Mesenchymal stem cell (in vitro differentiated cells and primary cell): ENCODE results near the gene ADNP2.

Experiments
- DNase-seq: peaks from one replicate; pipeline ENCODE4 v3.0.0-alpha.2; 2013
- H2AFZ ChIP-seq: one replicate; pipeline ENCODE4 v1.6.1; 2013; ENCODE audit warnings: low read depth, mild to moderate bottlenecking, control low read depth, inconsistent platforms, low read length, moderate library complexity
- H2AK5ac ChIP-seq: 2 replicates; pipeline ENCODE4 v1.6.1; 2013; ENCODE audit warnings: low read length, moderate library complexity, mild to moderate bottlenecking, inconsistent platforms; ENCODE audit not compliant: severe bottlenecking
- H2BK120ac ChIP-seq: one replicate; pipeline ENCODE4 v1.6.1; 2013; ENCODE audit warnings: low read depth, mild to moderate bottlenecking, inconsistent platforms, low read length, moderate library complexity
- H2BK12ac ChIP-seq, 2 experiments: one replicate each; pipeline ENCODE4 v1.6.1; 2013; ENCODE audit warnings: inconsistent platforms in 2 of 2, low read length in 2 of 2, mild to moderate bottlenecking in 2 of 2, moderate library complexity in 2 of 2, control low read depth in 1 of 2
- H2BK15ac ChIP-seq: one replicate; pipeline ENCODE4 v1.6.1; 2013; ENCODE audit warnings: mild to moderate bottlenecking, low read depth, inconsistent platforms; ENCODE audit not compliant: poor library complexity, severe bottlenecking
- H2BK5ac ChIP-seq: 2 replicates; pipeline ENCODE4 v1.6.1; 2013; ENCODE audit warnings: low read depth, mild to moderate bottlenecking, low read length, control low read depth, inconsistent platforms; ENCODE audit not compliant: poor library complexity, severe bottlenecking
- H3K14ac ChIP-seq, 2 experiments: one replicate each; pipeline ENCODE4 v1.6.1; 2013; ENCODE audit warnings: inconsistent platforms in 2 of 2, low read length in 2 of 2, control low read depth in 1 of 2, mild to moderate bottlenecking in 1 of 2, moderate library complexity in 1 of 2
- H3K18ac ChIP-seq, 2 experiments: one replicate each; pipeline ENCODE4 v1.6.1; 2013; ENCODE audit warnings: inconsistent platforms in 2 of 2, low read length in 2 of 2, control low read depth in 1 of 2, low read depth in 1 of 2, mild to moderate bottlenecking in 1 of 2
- H3K23ac ChIP-seq, 2 experiments: one replicate each; pipeline ENCODE4 v1.6.1; 2013; ENCODE audit warnings: inconsistent platforms in 2 of 2, low read length in 2 of 2, mild to moderate bottlenecking in 2 of 2, moderate library complexity in 2 of 2, control low read depth in 1 of 2
- H3K27ac ChIP-seq: 2 replicates; pipeline ENCODE4 v1.5.1; 2013; ENCODE audit warnings: mild to moderate bottlenecking, moderate library complexity, low read length, control low read depth, inconsistent platforms; ENCODE audit not compliant: poor library complexity, severe bottlenecking
- H3K27me3 ChIP-seq, 2 experiments: 2 replicates each; pipeline versions ENCODE4 v1.6.1 to v1.7.0; 2013; ENCODE audit warnings: low read length in 2 of 2, mild to moderate bottlenecking in 2 of 2, moderate library complexity in 2 of 2, control low read depth in 1 of 2, inconsistent platforms in 1 of 2; ENCODE audit not compliant: control insufficient read depth in 1 of 2, insufficient read depth in 1 of 2
- H3K36me3 ChIP-seq, 2 experiments: 2 replicates each; pipeline versions ENCODE4 v1.6.1 to v1.7.0; 2013; ENCODE audit warnings: low read length in 2 of 2, control low read depth in 1 of 2, inconsistent platforms in 1 of 2, low read depth in 1 of 2, mild to moderate bottlenecking in 1 of 2; ENCODE audit not compliant: insufficient read depth in 2 of 2, control insufficient read depth in 1 of 2
- H3K4ac ChIP-seq, 2 experiments: one replicate each; pipeline ENCODE4 v1.6.1; 2013; ENCODE audit warnings: inconsistent platforms in 2 of 2, low read length in 2 of 2, mild to moderate bottlenecking in 2 of 2, moderate library complexity in 2 of 2, control low read depth in 1 of 2, low read depth in 1 of 2
- H3K4me1 ChIP-seq: 2 replicates; pipeline ENCODE4 v1.6.1; 2013; ENCODE audit warnings: low read depth, low read length, control low read depth; ENCODE audit not compliant: control insufficient read depth, insufficient read depth
- H3K4me2 ChIP-seq: 2 replicates; pipeline ENCODE4 v1.6.1; 2013; ENCODE audit warnings: low read length, mild to moderate bottlenecking, inconsistent platforms; ENCODE audit not compliant: poor library complexity, severe bottlenecking
- H3K4me3 ChIP-seq, 2 experiments: 2 replicates each; pipeline versions ENCODE4 v1.5.1 to v1.7.0; 2013; ENCODE audit warnings: low read length in 2 of 2, mild to moderate bottlenecking in 2 of 2, control low read depth in 1 of 2, low read depth in 1 of 2; ENCODE audit not compliant: insufficient read depth in 1 of 2
- H3K79me1 ChIP-seq: replicated peaks from 2 replicates; pipeline ENCODE4 v1.6.1; 2013; ENCODE audit warnings: mild to moderate bottlenecking, control low read depth, low read length, inconsistent platforms; ENCODE audit not compliant: poor library complexity, severe bottlenecking
- H3K9ac ChIP-seq: 2 replicates; pipeline ENCODE4 v1.7.0; 2013; ENCODE audit warnings: mild to moderate bottlenecking, low read length, moderate library complexity
- H3K9me3 ChIP-seq: 2 replicates; pipeline ENCODE4 v1.7.0; 2013; ENCODE audit warnings: mild to moderate bottlenecking, low read length; ENCODE audit not compliant: control insufficient read depth
- H4K8ac ChIP-seq: one replicate; pipeline ENCODE4 v1.6.1; 2013; ENCODE audit warnings: inconsistent platforms, mild to moderate bottlenecking, low read length, moderate library complexity
- H4K91ac ChIP-seq: one replicate; pipeline ENCODE4 v1.6.1; 2013; ENCODE audit warnings: mild to moderate bottlenecking, low read length, inconsistent platforms
- WGBS: methylation state at CpG from one replicate; pipeline ENCODE4 v1.1.7; 2013; ENCODE audit warnings: mixed read lengths; 5-methylcytosine and 5-hydroxymethylcytosine counted together

Gene ADNP2

DNA sequence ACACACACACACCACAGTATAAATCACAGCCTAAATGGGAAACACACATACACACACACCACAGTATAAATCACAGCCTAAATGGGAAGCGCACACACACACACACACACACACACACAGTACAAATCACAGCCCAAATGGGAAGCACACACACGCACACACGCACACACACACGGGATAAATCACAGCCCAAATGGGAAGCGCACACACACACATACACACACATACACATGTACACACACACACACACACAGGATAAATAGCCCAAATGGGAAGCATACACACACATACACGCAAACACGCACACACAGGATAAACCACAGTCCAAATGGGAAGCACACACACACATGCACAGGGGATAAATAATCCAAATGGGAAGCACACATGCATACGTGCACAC is 68.1 kb downstream of the ADNP2 start:
- Histone ChIP-seq H3K36me3 (no peaks in the 10 kb centered on the region), H3K4ac (no peak overlapping the region), H4K91ac (no peak overlapping the region), H3K18ac (no peak overlapping the region), H3K4me3 (peak overlapping the region in 1 of 2 experiments; percentile 46), H3K9ac (peak overlapping the region; percentile 29), H2BK15ac (no peak overlapping the region), H3K4me2 (no peak overlapping the region), H2AK5ac (no peak overlapping the region), H3K23ac (no peak overlapping the region), H2BK120ac (no peak overlapping the region), H3K27me3 (peaks cover 0 to 34% of the 10 kb centered on the region in 2 experiments), H3K79me1 (no peaks in the 10 kb centered on the region), H4K8ac (no peak overlapping the region), H3K4me1 (peaks cover 19% of the 10 kb centered on the region), H3K9me3 (no peaks in the 10 kb centered on the region), H2BK12ac (no peak overlapping the region), H3K14ac (no peak overlapping the region), H2AFZ (no peak overlapping the region), H2BK5ac (no peak overlapping the region), H3K27ac (no peak overlapping the region)
- DNase-seq, result no peak
- WGBS, result 92% methylated on average over 8 of the region's 8 CpGs

DNA sequence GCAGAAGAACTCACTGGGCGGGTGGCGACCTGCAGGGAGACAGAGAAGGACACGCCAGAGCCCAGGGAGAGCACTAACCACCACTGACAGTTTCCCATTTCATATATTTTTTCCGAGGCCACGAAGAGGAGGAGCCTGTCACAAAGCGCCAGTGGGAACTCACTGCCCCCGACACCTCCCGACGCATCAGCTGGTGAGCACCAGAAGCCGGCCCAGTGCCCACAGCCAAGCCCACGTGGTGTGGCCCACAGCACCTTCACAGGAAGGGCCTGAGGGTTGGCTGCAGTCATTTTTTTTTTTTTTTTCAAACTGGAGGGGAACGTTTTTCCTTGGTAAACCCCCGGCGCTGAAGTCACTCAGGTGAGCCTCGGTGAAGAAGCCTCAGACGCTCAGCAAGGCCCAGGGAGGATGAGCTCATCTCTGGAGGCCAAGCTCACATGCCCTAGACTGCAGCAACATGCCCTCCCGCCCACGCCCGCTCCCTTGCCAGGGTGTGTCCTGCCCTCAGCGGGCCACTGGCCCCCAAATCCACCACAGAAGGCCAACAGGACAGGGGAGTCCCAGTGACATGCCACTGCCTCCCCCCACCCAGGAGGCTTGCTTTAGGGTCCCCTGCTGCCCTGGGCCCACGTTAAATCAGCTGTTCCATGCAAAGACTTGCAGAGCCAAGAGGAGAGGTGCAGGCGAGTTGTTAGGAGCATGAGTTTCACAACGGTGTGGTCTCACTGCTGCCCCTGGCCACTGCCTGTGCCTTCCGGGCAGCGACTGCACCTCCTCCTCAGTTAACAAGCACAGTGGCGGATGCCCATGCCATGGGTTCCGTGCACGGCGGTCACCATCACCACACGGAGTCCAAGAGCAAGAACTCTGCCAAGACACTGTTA is 70.1 kb downstream of the ADNP2 start:
- no peak overlapping the region for H3K4ac ChIP-seq
- H2AFZ ChIP-seq, result no peak overlapping the region
- H3K27ac ChIP-seq, result no peak overlapping the region
- H2BK12ac ChIP-seq, result no peak overlapping the region
- H3K79me1 ChIP-seq, result no peaks in the 10 kb centered on the region
- no peak overlapping the region for H3K4me3 ChIP-seq
- H2BK15ac ChIP-seq, result no peak overlapping the region
- H3K18ac ChIP-seq, result no peak overlapping the region
- no peak overlapping the region for H2BK5ac ChIP-seq
- WGBS, result 89% methylated on average over 26 of the region's 30 CpGs
- no peak overlapping the region for H3K23ac ChIP-seq
- peaks cover 0 to 2% of the 10 kb centered on the region in 2 experiments for H3K36me3 ChIP-seq
- no peak overlapping the region for H2BK120ac ChIP-seq
- no peak overlapping the region for H4K8ac ChIP-seq
- DNase-seq, result no peak
- H3K4me1 ChIP-seq, result peaks cover 20% of the 10 kb centered on the region
- no peak overlapping the region for H4K91ac ChIP-seq
- no peak overlapping the region for H3K14ac ChIP-seq
- peaks cover 0 to 41% of the 10 kb centered on the region in 2 experiments for H3K27me3 ChIP-seq
- no peaks in the 10 kb centered on the region for H3K9me3 ChIP-seq
- no peak overlapping the region for H3K4me2 ChIP-seq
- no peak overlapping the region for H3K9ac ChIP-seq
- no peak overlapping the region for H2AK5ac ChIP-seq

DNA sequence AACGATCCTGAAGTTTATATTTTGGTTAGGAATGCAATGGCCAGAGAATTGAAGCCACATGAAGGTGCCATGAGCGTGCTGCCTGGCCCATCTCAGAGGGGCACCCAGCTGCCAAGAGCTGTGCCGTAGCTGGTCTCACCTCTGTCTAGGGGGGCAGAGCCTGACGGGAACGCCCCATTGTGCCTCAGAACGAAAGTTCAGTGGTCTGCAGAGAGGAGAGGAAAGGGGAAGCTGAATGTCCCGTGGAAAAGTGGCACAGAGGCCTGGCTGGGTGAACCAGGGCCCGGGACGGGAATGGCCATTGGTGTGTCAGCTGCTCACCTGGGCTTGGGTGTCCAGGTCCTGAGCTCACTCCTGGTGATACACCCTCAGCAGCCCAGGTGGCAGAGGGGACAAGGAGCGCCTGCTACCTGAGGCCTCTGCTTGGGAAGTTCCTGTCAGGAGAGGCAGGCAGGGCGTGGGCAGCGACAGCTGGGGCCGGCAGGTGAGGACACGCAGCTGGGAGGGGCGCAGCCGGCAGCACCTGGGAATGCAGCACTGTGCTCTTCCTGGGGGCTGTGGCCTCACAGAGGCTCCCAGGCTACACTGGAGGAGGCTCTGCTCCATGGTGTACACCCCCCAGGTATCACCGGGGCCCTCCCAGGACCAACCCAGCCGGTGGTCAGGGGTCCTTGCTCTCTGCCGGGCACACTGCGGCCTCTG is 70.9 kb downstream of the ADNP2 start:
- peaks cover 0 to 4% of the 10 kb centered on the region in 2 experiments for H3K36me3 ChIP-seq
- no peak overlapping the region for H4K91ac ChIP-seq
- no peaks in the 10 kb centered on the region for H3K9me3 ChIP-seq
- no peak overlapping the region for H2AFZ ChIP-seq
- no peak overlapping the region for H3K23ac ChIP-seq
- H3K14ac ChIP-seq, result no peak overlapping the region
- H2BK5ac ChIP-seq, result no peak overlapping the region
- H4K8ac ChIP-seq, result no peak overlapping the region
- peaks cover 0 to 45% of the 10 kb centered on the region in 2 experiments for H3K27me3 ChIP-seq
- peaks cover 20% of the 10 kb centered on the region for H3K4me1 ChIP-seq
- H2BK12ac ChIP-seq, result no peak overlapping the region
- H3K18ac ChIP-seq, result no peak overlapping the region
- no peak overlapping the region for H3K9ac ChIP-seq
- H3K4me2 ChIP-seq, result no peak overlapping the region
- no peak overlapping the region for H2BK15ac ChIP-seq
- DNase-seq, result no peak
- H3K4ac ChIP-seq, result no peak overlapping the region
- WGBS, result 92% methylated on average over 20 of the region's 20 CpGs
- H3K79me1 ChIP-seq, result no peaks in the 10 kb centered on the region
- H2AK5ac ChIP-seq, result no peak overlapping the region
- no peak overlapping the region for H3K4me3 ChIP-seq
- H3K27ac ChIP-seq, result no peak overlapping the region
- H2BK120ac ChIP-seq, result no peak overlapping the region
